H1 (cell line): ENCODE measurements around the gene NIN. TPM values are rescaled to one million over a fixed set of nuclear protein-coding genes. Genes with fewer than 3 reads are reported as not detected.

Experiments used
- CTCF ChIA-PET: fragments of 300-600 bp; sonication (Branson Sonifier 250); formaldehyde crosslinking; loops from one replicate; lab custom pipeline; 2021; ENCODE audit not compliant: partially characterized antibody; lab: Charles Lee
- POLR2A ChIA-PET: fragments of 300-600 bp; sonication (Branson Sonifier 250); formaldehyde crosslinking; loops from one replicate; lab custom pipeline; 2021; ENCODE audit warnings: inconsistent platforms; ENCODE audit not compliant: partially characterized antibody; lab: Charles Lee
- DNase-seq, 2 experiments: peaks; one replicate each; pipeline versions ENCODE4 v3.0.0 to v3.0.0-alpha.2; 2010 to 2022; ENCODE audit warnings: low spot score in 2 of 2, low read depth in 1 of 2, mixed read lengths in 1 of 2
- FAIRE-seq: peaks from 2 replicates; lab custom pipeline; 2011; peaks lifted over from hg19 to GRCh38; lab: Jason Lieb, UNC
- H2AFZ ChIP-seq: 2 replicates; pipeline ENCODE4 v1.8.1; 2012; ENCODE audit warnings: low read length, inconsistent platforms
- H2AK5ac ChIP-seq: 2 replicates; pipeline ENCODE4 v1.6.1; 2013; ENCODE audit warnings: low read depth, low read length
- H2BK120ac ChIP-seq: replicated peaks from 2 replicates; pipeline ENCODE3; 2013; ENCODE audit warnings: low read depth, low read length, inconsistent platforms
- H2BK12ac ChIP-seq: 2 replicates; pipeline ENCODE4 v1.6.1; 2013; ENCODE audit warnings: low read depth, low read length
- H2BK15ac ChIP-seq: 2 replicates; pipeline ENCODE4 v1.6.1; 2013; ENCODE audit warnings: low read length
- H2BK20ac ChIP-seq: 2 replicates; pipeline ENCODE4 v1.6.1; 2013; ENCODE audit warnings: low read length
- H2BK5ac ChIP-seq: 2 replicates; pipeline ENCODE4 v1.6.1; 2013; ENCODE audit warnings: low read depth, low read length
- H3K14ac ChIP-seq: 2 replicates; pipeline ENCODE4 v1.6.1; 2013; ENCODE audit warnings: inconsistent platforms; ENCODE audit not compliant: insufficient read length
- H3K18ac ChIP-seq: 2 replicates; pipeline ENCODE4 v1.6.1; 2013; ENCODE audit warnings: low read length; ENCODE audit errors: extremely low read depth
- H3K23ac ChIP-seq: 2 replicates; pipeline ENCODE4 v1.6.1; 2013; ENCODE audit warnings: inconsistent platforms; ENCODE audit not compliant: insufficient read length
- H3K23me2 ChIP-seq: 2 replicates; pipeline ENCODE4 v1.6.1; 2013; ENCODE audit warnings: low read depth, low read length
- H3K27ac ChIP-seq: 2 replicates; pipeline ENCODE4 v1.6.1; 2011; ENCODE audit warnings: low read depth, low read length, inconsistent platforms
- H3K27me3 ChIP-seq, 4 experiments: replicated peaks in 1 of 4; 1 replicate in 1 of 4; 2 replicates in 3 of 4; pipeline versions ENCODE4 v1.6.1 to v1.8.1; 2011 to 2013; ENCODE audit warnings: low read length in 3 of 4, mild to moderate bottlenecking in 3 of 4, inconsistent platforms in 2 of 4, mixed read lengths in 2 of 4, moderate library complexity in 1 of 4; ENCODE audit not compliant: control insufficient read depth in 3 of 4, insufficient read depth in 3 of 4; ENCODE audit errors: extremely low read depth in 1 of 4
- H3K36me3 ChIP-seq, 4 experiments: 2 replicates each; pipeline versions ENCODE4 v1.6.1 to v1.8.1; 2011 to 2013; ENCODE audit warnings: mild to moderate bottlenecking in 4 of 4, low read length in 3 of 4, moderate library complexity in 2 of 4, control low read depth in 1 of 4, inconsistent platforms in 1 of 4; ENCODE audit not compliant: insufficient read depth in 4 of 4, control insufficient read depth in 2 of 4
- H3K4ac ChIP-seq: replicated peaks from 2 replicates; pipeline ENCODE3; 2013; ENCODE audit warnings: low read length, low read depth, mixed read lengths, inconsistent platforms; ENCODE audit not compliant: insufficient read length
- H3K4me1 ChIP-seq, 4 experiments: replicated peaks in 1 of 4; 1 replicate in 1 of 4; 2 replicates in 3 of 4; pipeline versions ENCODE4 v1.6.1 to v1.8.1; 2011 to 2013; ENCODE audit warnings: low read length in 3 of 4, inconsistent platforms in 2 of 4, mixed read lengths in 1 of 4; ENCODE audit not compliant: insufficient read depth in 4 of 4, control insufficient read depth in 3 of 4
- H3K4me2 ChIP-seq, 2 experiments: 2 replicates each; pipeline versions ENCODE4 v1.6.1 to v1.8.1; 2011 to 2013; ENCODE audit warnings: low read depth in 2 of 2, low read length in 2 of 2, control low read depth in 1 of 2, inconsistent platforms in 1 of 2, mild to moderate bottlenecking in 1 of 2; ENCODE audit not compliant: insufficient read depth in 1 of 2
- H3K4me3 ChIP-seq, 4 experiments: fragments of 200-600, 300-600 bp in 1 of 4; sonication (generic), shearing (Covaris generic), sonication (Bioruptor Twin) in 1 of 4; 2 replicates each; pipeline versions ENCODE4 v1.5.1 to v1.8.1; 2011 to 2016; ENCODE audit warnings: low read length in 4 of 4, low read depth in 3 of 4, control low read depth in 2 of 4, inconsistent platforms in 2 of 4, mild to moderate bottlenecking in 2 of 4, mixed read lengths in 1 of 4, moderate library complexity in 1 of 4; ENCODE audit not compliant: insufficient read depth in 2 of 4; ENCODE audit errors: extremely low read depth in 1 of 4
- H3K56ac ChIP-seq: replicated peaks from 2 replicates; pipeline ENCODE3; 2013; ENCODE audit warnings: low read depth, mild to moderate bottlenecking, mixed read lengths, low read length, inconsistent platforms; ENCODE audit not compliant: insufficient read length
- H3K79me1 ChIP-seq: 2 replicates; pipeline ENCODE4 v1.6.1; 2013; ENCODE audit warnings: low read depth, low read length, control low read depth
- H3K79me2 ChIP-seq, 2 experiments: 2 replicates each; pipeline versions ENCODE4 v1.6.1 to v1.8.1; 2012 to 2013; ENCODE audit warnings: low read length in 2 of 2, mild to moderate bottlenecking in 2 of 2, inconsistent platforms in 1 of 2; ENCODE audit not compliant: insufficient read depth in 2 of 2, control insufficient read depth in 1 of 2
- H3K9ac ChIP-seq, 4 experiments: replicated peaks in 1 of 4; 1 replicate in 1 of 4; 2 replicates in 3 of 4; pipeline versions ENCODE4 v1.6.1 to v1.8.1; 2011 to 2013; ENCODE audit warnings: low read depth in 3 of 4, low read length in 3 of 4, control low read depth in 2 of 4, mild to moderate bottlenecking in 2 of 4, moderate library complexity in 2 of 4, inconsistent platforms in 1 of 4; ENCODE audit errors: extremely low read depth in 1 of 4
- H3K9me3 ChIP-seq, 2 experiments: 2 replicates each; pipeline versions ENCODE4 v1.6.1 to v1.8.1; 2012 to 2013; ENCODE audit warnings: mild to moderate bottlenecking in 2 of 2, moderate library complexity in 2 of 2, control low read depth in 1 of 2, inconsistent platforms in 1 of 2, low read depth in 1 of 2, low read length in 1 of 2, mixed read lengths in 1 of 2; ENCODE audit not compliant: insufficient read depth in 2 of 2
- H4K20me1 ChIP-seq, 2 experiments: replicated peaks in 1 of 2; 2 replicates each; pipeline versions ENCODE3 to v1.8.1; 2011 to 2013; ENCODE audit warnings: inconsistent platforms in 2 of 2, low read length in 2 of 2, mild to moderate bottlenecking in 1 of 2; ENCODE audit not compliant: insufficient read depth in 2 of 2, control insufficient read depth in 1 of 2
- H4K5ac ChIP-seq: 2 replicates; pipeline ENCODE4 v1.6.1; 2013; ENCODE audit warnings: low read length, low read depth, mixed read lengths, inconsistent platforms; ENCODE audit not compliant: insufficient read length
- H4K8ac ChIP-seq: 2 replicates; pipeline ENCODE4 v1.8.0; 2013; ENCODE audit warnings: mild to moderate bottlenecking, moderate library complexity, low read length, inconsistent platforms; ENCODE audit not compliant: insufficient read depth; ENCODE audit errors: extremely low read depth
- H4K91ac ChIP-seq: replicated peaks from 2 replicates; pipeline ENCODE3; 2013; ENCODE audit warnings: low read length, mixed read lengths, inconsistent platforms; ENCODE audit not compliant: insufficient read length
- ASH2L ChIP-seq: fragments of 200-600, 300-600 bp; sonication (generic); IDR thresholded peaks from one replicate; pipeline ENCODE4 v1.7.1; 2017; ENCODE audit warnings: low read length
- ATF3 ChIP-seq: IDR thresholded peaks from 2 replicates; pipeline ENCODE4 v1.6.1; 2011; ENCODE audit warnings: low read depth, mild to moderate bottlenecking, low read length; ENCODE audit not compliant: insufficient read depth
- BRCA1 ChIP-seq: IDR thresholded peaks from 2 replicates; pipeline ENCODE4 v1.6.1; 2012; ENCODE audit warnings: low read depth, low read length, improper control_type of control experiment
- CBX8 ChIP-seq: fragments of 300-800, 300-1000 bp; sonication (generic); IDR thresholded peaks from 2 replicates; pipeline ENCODE4 v1.7.1; 2016; ENCODE audit warnings: low read depth, low read length, borderline replicate concordance
- EP300 ChIP-seq, 2 experiments: IDR thresholded peaks; 1 replicate in 1 of 2; 2 replicates in 1 of 2; pipeline ENCODE4 v1.6.1; 2011 to 2012; ENCODE audit warnings: low read depth in 2 of 2, low read length in 2 of 2, mild to moderate bottlenecking in 2 of 2, borderline replicate concordance in 1 of 2, inconsistent platforms in 1 of 2, moderate library complexity in 1 of 2
- HDAC6 ChIP-seq: IDR thresholded peaks from one replicate; pipeline ENCODE4 v1.7.1; 2012; ENCODE audit warnings: low read depth, mild to moderate bottlenecking, inconsistent platforms, low read length, moderate library complexity
- JUN ChIP-seq: IDR thresholded peaks from 2 replicates; pipeline ENCODE4 v1.6.1; 2011; ENCODE audit warnings: low read depth, mild to moderate bottlenecking, improper control_type of control experiment, low read length
- KDM1A ChIP-seq: fragments of 200-600, 300-600 bp; sonication (generic); IDR thresholded peaks from 2 replicates; pipeline ENCODE4 v1.7.1; 2016; ENCODE audit warnings: mild to moderate bottlenecking, low read length, borderline replicate concordance
- KDM4A ChIP-seq: IDR thresholded peaks from one replicate; pipeline ENCODE4 v1.7.1; 2012; ENCODE audit warnings: low read depth, mild to moderate bottlenecking, moderate library complexity, low read length, inconsistent platforms; ENCODE audit not compliant: severe bottlenecking
- WGBS, 2 experiments: shearing (Covaris generic) in 1 of 2; methylation state at CpG; one replicate each; pipeline versions ENCODE4 v1.1.6 to v1.1.7; 2013 to 2015; ENCODE audit warnings: low lambda C conversion rate in 2 of 2, mixed read lengths in 2 of 2, inconsistent platforms in 1 of 2, low coverage in 1 of 2, missing lambda C conversion rate in 1 of 2; ENCODE audit not compliant: insufficient replicate concordance in 2 of 2, insufficient coverage in 1 of 2, insufficient read length in 1 of 2; ENCODE audit errors: extremely low coverage in 1 of 2, missing lambda C conversion rate in 1 of 2; 5-methylcytosine and 5-hydroxymethylcytosine counted together
- polyA plus RNA-seq, 7 experiments: library from polyadenylated mRNA; depleted of rRNA in 3 of 7; stranded (reverse) in 5 of 7; unstranded in 2 of 7; fragments of >200 nt in 5 of 7; fragments of 200-250 nt in 2 of 7; gene quantifications; 1 replicate in 5 of 7; 2 replicates in 1 of 7; 4 replicates in 1 of 7; pipeline versions ENCODE4 v1.2.1 to v1.2.3, GENCODE V29; 2011 to 2013; ENCODE audit warnings: missing spikeins in 2 of 7, mixed read lengths in 2 of 7
- total RNA-seq: library from RNA; stranded (reverse); fragmentation: NEBNext Ultra II Directional; extraction: Animal tissue kit (Norgen Biotek cat#: 25700); gene quantifications from 2 replicates; pipeline ENCODE4 v1.2.1, GENCODE V29; 2021
- TF ChIP-seq, protein P1 (sequence below): IDR thresholded peaks from 2 replicates; pipeline ENCODE4 v1.6.1; 2012; ENCODE audit warnings: inconsistent platforms

Gene NIN
- total and polyA plus RNA-seq, 2 of the 8 experiments (the other 6 are each of a cell fraction or from before 2014, with no cell fraction given) = 3.2 to 21.3 TPM

GRCh38 chr14:50756300-50756699, 74.7 kb downstream of the NIN start:
- no peak overlapping the region for H2AK5ac ChIP-seq
- H4K5ac ChIP-seq = no peak overlapping the region
- H3K9ac ChIP-seq = no peak overlapping the region; a peak in 1 of 7 replicates
- CTCF ChIA-PET = interaction anchor here (1.1 to 3.0 kb wide), 5 partner anchors 13 to 157 kb away, joined by 3 to 27 read pairs (median 4); no protein-coding TSS in a partner anchor
- no peak overlapping the region for H3K14ac ChIP-seq
- FAIRE-seq = no peak
- peaks cover 5 to 35% (median 12%) of the 10 kb centered on the region in 4 experiments; a peak in 7 of 8 replicates for H3K36me3 ChIP-seq
- no peaks in the 10 kb centered on the region for H3K79me1 ChIP-seq
- H4K91ac ChIP-seq = no peak overlapping the region
- H2BK20ac ChIP-seq = no peak overlapping the region
- H3K23me2 ChIP-seq = no peaks in the 10 kb centered on the region
- H3K56ac ChIP-seq = no peak overlapping the region
- no peaks in the 10 kb centered on the region for H4K20me1 ChIP-seq
- no peak overlapping the region for H3K18ac ChIP-seq
- no peak for DNase-seq
- no peak overlapping the region for H2BK12ac ChIP-seq
- no peak overlapping the region for H4K8ac ChIP-seq
- H3K9me3 ChIP-seq = no peaks in the 10 kb centered on the region
- no peaks in the 10 kb centered on the region for H3K27me3 ChIP-seq
- POLR2A ChIA-PET = no interaction called here
- H3K4ac ChIP-seq = no peak overlapping the region
- H2BK5ac ChIP-seq = no peak overlapping the region
- H3K4me1 ChIP-seq = no peaks in the 10 kb centered on the region
- H2BK15ac ChIP-seq = no peak overlapping the region
- no peak overlapping the region for H2BK120ac ChIP-seq
- no peaks in the 10 kb centered on the region for H3K79me2 ChIP-seq
- H3K4me3 ChIP-seq = no peak overlapping the region
- no peak overlapping the region for H3K27ac ChIP-seq
- 88% methylated on average over 8 of the region's 8 CpGs; no CpG with 5 or more reads in 1 of the 2 experiments for WGBS, 2 experiments
- no peak overlapping the region for H3K23ac ChIP-seq
- H3K4me2 ChIP-seq = no peak overlapping the region
- TF ChIP-seq KDM1A (no peak), ATF3 (no peak), KDM4A (no peak), HDAC6 (no peak), EP300 (IDR thresholded peaks at IDR 0.05; ENCODE audit: borderline replicate concordance in 1 of 2, low read depth in 2 of 2, low read length in 2 of 2) (no peak), BRCA1 (no peak), JUN (no peak), CBX8 (no peak), ASH2L (no peak)
- TF ChIP-seq, protein P1, sequence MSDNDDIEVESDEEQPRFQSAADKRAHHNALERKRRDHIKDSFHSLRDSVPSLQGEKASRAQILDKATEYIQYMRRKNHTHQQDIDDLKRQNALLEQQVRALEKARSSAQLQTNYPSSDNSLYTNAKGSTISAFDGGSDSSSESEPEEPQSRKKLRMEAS = no peak
- H2AFZ ChIP-seq = no peak overlapping the region
